ENCODE results near the gene IL27RA. TPM values are rescaled to one million over a fixed set of nuclear protein-coding genes. Genes with fewer than 3 reads are reported as not detected.

IL27RA gene
- total and polyA plus RNA-seq, 2 experiments from 2014 or later: 7.7 to 11.4 TPM

DNA sequence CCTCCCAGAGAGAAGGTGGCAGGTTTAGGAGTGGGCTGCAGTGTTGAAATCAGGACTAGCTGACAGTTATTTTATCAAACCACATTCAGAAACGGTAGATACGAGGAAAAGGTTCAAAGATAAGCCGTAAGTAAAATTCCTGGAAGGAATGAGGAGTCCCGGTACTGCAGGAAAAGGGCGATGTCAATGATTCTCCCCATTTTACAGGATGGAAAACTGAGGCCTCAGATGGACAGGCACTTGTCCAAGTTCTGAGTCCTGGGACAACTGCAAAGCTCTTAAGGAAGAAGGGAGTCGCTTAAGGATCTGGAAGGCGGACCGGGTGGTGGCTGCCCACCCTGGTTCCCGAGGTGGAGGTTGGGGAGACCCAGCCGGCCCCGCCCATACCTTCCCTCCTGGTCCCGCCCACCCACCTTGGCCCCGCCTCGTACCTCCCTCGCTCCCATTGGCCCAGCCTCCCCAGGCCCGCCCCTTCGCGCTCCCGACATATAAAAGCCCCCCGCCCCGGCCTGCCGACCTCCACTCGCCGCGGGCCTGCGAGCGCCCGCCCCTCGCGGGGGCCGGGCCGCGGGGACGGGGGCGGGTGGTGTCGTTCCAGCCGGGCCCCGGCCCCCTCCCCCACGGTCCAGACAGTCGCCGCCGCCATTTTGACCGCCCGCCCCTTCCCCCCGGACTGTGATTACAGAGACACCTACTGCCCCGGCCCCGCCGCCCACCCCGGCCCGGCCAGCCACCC, 26.0 kb upstream of the IL27RA start:
- peaks cover 22% of the 10 kb centered on the region for H3K4me1 Mint-ChIP-seq
- Histone ChIP-seq H3K27ac (ENCODE audit: low read depth) (peak overlapping the region; percentile 78), H3K4me1 (ENCODE audit: insufficient read depth) (peaks cover 19% of the 10 kb centered on the region), H3K27me3 (ENCODE audit: insufficient read depth) (no peaks in the 10 kb centered on the region), H3K36me3 (ENCODE audit: insufficient read depth) (no peaks in the 10 kb centered on the region), H3K4me3 (peak overlapping the region; percentile 49), H3F3A (replicated peaks; ENCODE audit: low read depth) (peaks cover 6% of the 10 kb centered on the region; the same call in 1 of the 2 replicates), H3K79me2 (replicated peaks; ENCODE audit: insufficient read depth) (peaks cover 30% of the 10 kb centered on the region), H3K4me2 (peak overlapping the region; percentile 70), H4K20me1 (replicated peaks; ENCODE audit: insufficient read depth) (no peaks in the 10 kb centered on the region), H3K9me2 (ENCODE audit: insufficient read depth) (no peaks in the 10 kb centered on the region), H2AFZ (0 out of 2 replicates have a peak overlapping the region, but pooled peaks have one; percentile 5)
- H3K4me3 Mint-ChIP-seq: peak overlapping the region; percentile 89
- H3K27me3 Mint-ChIP-seq (ENCODE audit: insufficient read depth, low read depth, poor library complexity): peaks cover 19% of the 10 kb centered on the region
- peak; percentile 93 for DNase-seq (ENCODE audit: low spot score)
- peak overlapping the region; percentile 93 for H3K27ac Mint-ChIP-seq
- H3K9me3 Mint-ChIP-seq: no peaks in the 10 kb centered on the region
- ATAC-seq: peak; percentile 39
- H3K36me3 Mint-ChIP-seq (ENCODE audit: low read depth): peaks cover 4% of the 10 kb centered on the region; the same call in 2 of the 3 replicates
- TF ChIP-seq CREB1 (CRISPR knock-in tag; IDR thresholded peaks at IDR 0.05; ENCODE audit: low read depth) (no peak), NANOG (IDR thresholded peaks at IDR 0.05; ENCODE audit: borderline replicate concordance) (no peak), REST (IDR thresholded peaks at IDR 0.05; ENCODE audit: unreplicated experiment) (no peak), CTCF (conservative IDR thresholded peaks at IDR 0.05; ENCODE audit: low read depth in 2 of 2) (no peak), POLR2AphosphoS5 (IDR thresholded peaks at IDR 0.05; ENCODE audit: low read depth) (peak; percentile 40; the same call in 1 of the 2 replicates)

DNA sequence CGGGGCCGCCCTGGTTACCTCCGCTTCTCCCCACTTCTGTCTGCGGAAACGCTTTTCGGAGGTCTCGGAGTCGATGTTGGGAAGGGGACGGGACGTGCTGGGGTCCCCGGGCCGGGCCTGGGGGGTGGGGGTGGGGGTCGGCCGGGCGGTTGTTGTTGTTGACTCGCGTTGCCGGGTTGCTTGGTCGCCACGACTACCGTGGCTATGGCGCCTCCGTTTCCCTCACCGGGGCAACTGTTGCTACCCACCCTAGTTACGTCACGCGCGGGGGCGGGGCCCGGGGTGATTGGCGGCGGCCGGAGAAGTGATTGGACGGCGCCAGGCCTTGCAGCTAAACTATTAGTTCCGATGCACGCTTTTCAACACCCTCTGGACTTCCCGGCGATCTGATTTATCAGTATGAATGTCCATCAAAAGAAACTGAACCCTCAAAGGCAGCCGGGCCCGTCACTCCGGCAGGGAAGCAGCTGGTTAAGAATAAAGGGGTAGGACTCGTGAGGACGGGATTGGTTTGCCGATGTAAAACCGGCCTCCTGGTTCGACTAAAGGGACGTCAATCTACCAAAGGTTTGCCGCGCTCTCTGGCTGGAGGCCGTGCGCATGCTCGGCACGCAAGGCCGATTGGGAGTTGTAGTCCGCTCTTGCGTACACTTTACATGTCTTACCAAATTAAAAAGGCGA, 25.3 kb upstream of the IL27RA start, which contains the start of gene RFX1:
RFX1 (minus strand) TSS at position 236 of the 681 bp plus-strand sequence. CDS start 12,477 bp downstream, outside the sequence.
- no peaks in the 10 kb centered on the region; the same call in 2 of the 3 replicates for H3K36me3 Mint-ChIP-seq (ENCODE audit: low read depth)
- TF ChIP-seq REST (IDR thresholded peaks at IDR 0.05; ENCODE audit: unreplicated experiment) (no peak), NANOG (IDR thresholded peaks at IDR 0.05; ENCODE audit: borderline replicate concordance) (no peak), CTCF (conservative IDR thresholded peaks at IDR 0.05; ENCODE audit: low read depth in 2 of 2) (no peak), EZH2phosphoT487 (IDR thresholded peaks at IDR 0.05; ENCODE audit: unreplicated experiment) (no peak), CREB1 (CRISPR knock-in tag; IDR thresholded peaks at IDR 0.05; ENCODE audit: low read depth) (peak; percentile 96)
- TF ChIP-seq, protein P1, sequence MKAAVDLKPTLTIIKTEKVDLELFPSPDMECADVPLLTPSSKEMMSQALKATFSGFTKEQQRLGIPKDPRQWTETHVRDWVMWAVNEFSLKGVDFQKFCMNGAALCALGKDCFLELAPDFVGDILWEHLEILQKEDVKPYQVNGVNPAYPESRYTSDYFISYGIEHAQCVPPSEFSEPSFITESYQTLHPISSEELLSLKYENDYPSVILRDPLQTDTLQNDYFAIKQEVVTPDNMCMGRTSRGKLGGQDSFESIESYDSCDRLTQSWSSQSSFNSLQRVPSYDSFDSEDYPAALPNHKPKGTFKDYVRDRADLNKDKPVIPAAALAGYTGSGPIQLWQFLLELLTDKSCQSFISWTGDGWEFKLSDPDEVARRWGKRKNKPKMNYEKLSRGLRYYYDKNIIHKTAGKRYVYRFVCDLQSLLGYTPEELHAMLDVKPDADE (IDR thresholded peaks at IDR 0.05): peak; percentile 73
- peaks cover 23% of the 10 kb centered on the region for H3K79me2 ChIP-seq (replicated peaks; ENCODE audit: insufficient read depth)
- peak within 1 kb of the TSS; percentile 100 for H3K27ac Mint-ChIP-seq
- DNase-seq (ENCODE audit: low spot score) (peak; percentile 99), ATAC-seq (peak; percentile 86)
- no peaks in the 10 kb centered on the region for H3K36me3 ChIP-seq (ENCODE audit: insufficient read depth)
- H4K20me1 ChIP-seq (replicated peaks; ENCODE audit: insufficient read depth): no peaks in the 10 kb centered on the region
- no peaks in the 10 kb centered on the region for H3K27me3 ChIP-seq (ENCODE audit: insufficient read depth)
- peak within 1 kb of the TSS; percentile 89 for H3K4me3 Mint-ChIP-seq
- H2AFZ ChIP-seq: peak within 1 kb of the TSS; percentile 98
- peak within 1 kb of the TSS; percentile 49 for H3K4me3 ChIP-seq
- H3K9me2 ChIP-seq (ENCODE audit: insufficient read depth): no peaks in the 10 kb centered on the region
- H3K4me1 ChIP-seq (ENCODE audit: insufficient read depth): peaks cover 19% of the 10 kb centered on the region
- H3K27me3 Mint-ChIP-seq (ENCODE audit: insufficient read depth, low read depth, poor library complexity): peaks cover 19% of the 10 kb centered on the region
- peaks cover 6% of the 10 kb centered on the region; the same call in 1 of the 2 replicates for H3F3A ChIP-seq (replicated peaks; ENCODE audit: low read depth)
- H3K4me2 ChIP-seq: peak within 1 kb of the TSS; percentile 95
- peaks cover 22% of the 10 kb centered on the region for H3K4me1 Mint-ChIP-seq
- H3K27ac ChIP-seq (ENCODE audit: low read depth): peak within 1 kb of the TSS; percentile 92
- H3K9me3 Mint-ChIP-seq: no peaks in the 10 kb centered on the region

Data from GM23338 (cell line).